ENCODE results near the gene CNTF. TPM values are rescaled to one million over a fixed set of nuclear protein-coding genes. Genes with fewer than 3 reads are reported as not detected.

The CNTF gene
- total RNA-seq, 4 donors from 2014 or later, result 1.2 to 2.4 (median 1.6) TPM

DNA sequence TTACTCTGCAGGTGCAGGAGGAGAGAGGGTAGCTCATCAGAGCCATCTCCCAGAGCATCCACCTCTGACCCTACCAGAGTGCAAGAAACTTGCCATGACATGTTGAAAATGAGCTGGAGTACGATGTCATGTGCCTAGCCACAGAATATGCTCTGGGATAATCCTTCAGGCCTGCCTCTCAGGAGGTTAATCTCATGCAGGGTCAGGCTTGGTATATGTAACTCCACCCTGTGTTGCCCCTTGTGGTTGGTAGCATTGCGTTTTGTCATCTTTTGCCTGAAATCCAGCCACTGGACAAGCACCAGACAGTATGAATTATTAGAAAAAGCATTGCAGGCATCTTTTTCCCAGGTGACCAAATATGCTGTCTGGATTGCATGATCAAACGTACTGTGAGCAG, 36.2 kb downstream of the CNTF start:
- no peak for ATAC-seq
- WGBS, 2 donors (ENCODE audit: low coverage in 1 of 2), result 51 to 60% methylated on average over 1 to 2 of the region's 3 CpGs
- H3K4me1 ChIP-seq, result peaks cover 0 to 5% (median 0%) of the 10 kb centered on the region in 3 donors
- H3K9me3 ChIP-seq, result no peaks in the 10 kb centered on the region
- H3K36me3 ChIP-seq, result no peaks in the 10 kb centered on the region
- no peak for TF ChIP-seq POLR2AphosphoS5 (IDR thresholded peaks at IDR 0.05)
- H3K4me3 ChIP-seq, result no peak overlapping the region
- no peak overlapping the region for H3K27ac ChIP-seq
- peaks cover 27% of the 10 kb centered on the region for H3K27me3 ChIP-seq

DNA sequence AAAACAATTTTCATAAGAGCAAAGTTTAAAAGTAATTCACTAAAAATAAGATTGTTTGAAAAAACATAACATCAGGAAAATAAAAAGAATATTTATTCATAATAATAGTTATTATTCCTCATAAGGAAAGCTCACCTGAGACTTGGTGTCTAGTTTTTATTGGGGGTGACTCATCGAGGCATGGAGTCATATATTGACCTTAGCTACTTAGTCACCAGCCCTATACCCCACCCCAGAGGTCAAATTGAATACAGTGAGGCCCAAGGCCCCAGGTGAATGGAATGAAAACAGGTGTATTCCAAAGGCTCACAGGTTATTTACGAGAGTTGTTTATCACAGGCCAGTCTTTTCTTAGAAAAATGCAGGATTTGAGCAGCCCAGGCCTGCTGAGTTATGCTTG, 36.9 kb downstream of the CNTF start:
- no peak for ATAC-seq
- H3K36me3 ChIP-seq, result no peaks in the 10 kb centered on the region
- peaks cover 0 to under 1% (median 0%) of the 10 kb centered on the region in 3 donors for H3K4me1 ChIP-seq
- peaks cover 34% of the 10 kb centered on the region for H3K27me3 ChIP-seq
- no peaks in the 10 kb centered on the region for H3K9me3 ChIP-seq
- H3K4me3 ChIP-seq, result no peak overlapping the region
- WGBS, 2 donors (ENCODE audit: low coverage in 1 of 2), result 42 to 66% methylated on average over 2 of the region's 2 CpGs
- TF ChIP-seq, protein P1, sequence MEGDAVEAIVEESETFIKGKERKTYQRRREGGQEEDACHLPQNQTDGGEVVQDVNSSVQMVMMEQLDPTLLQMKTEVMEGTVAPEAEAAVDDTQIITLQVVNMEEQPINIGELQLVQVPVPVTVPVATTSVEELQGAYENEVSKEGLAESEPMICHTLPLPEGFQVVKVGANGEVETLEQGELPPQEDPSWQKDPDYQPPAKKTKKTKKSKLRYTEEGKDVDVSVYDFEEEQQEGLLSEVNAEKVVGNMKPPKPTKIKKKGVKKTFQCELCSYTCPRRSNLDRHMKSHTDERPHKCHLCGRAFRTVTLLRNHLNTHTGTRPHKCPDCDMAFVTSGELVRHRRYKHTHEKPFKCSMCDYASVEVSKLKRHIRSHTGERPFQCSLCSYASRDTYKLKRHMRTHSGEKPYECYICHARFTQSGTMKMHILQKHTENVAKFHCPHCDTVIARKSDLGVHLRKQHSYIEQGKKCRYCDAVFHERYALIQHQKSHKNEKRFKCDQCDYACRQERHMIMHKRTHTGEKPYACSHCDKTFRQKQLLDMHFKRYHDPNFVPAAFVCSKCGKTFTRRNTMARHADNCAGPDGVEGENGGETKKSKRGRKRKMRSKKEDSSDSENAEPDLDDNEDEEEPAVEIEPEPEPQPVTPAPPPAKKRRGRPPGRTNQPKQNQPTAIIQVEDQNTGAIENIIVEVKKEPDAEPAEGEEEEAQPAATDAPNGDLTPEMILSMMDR (IDR thresholded peaks at IDR 0.05), result no peak
- TF ChIP-seq POLR2AphosphoS5 (IDR thresholded peaks at IDR 0.05) (no peak), EP300 (IDR thresholded peaks at IDR 0.05) (no peak), POLR2A (IDR thresholded peaks at IDR 0.05) (no peak)
- no peak overlapping the region for H3K27ac ChIP-seq

DNA sequence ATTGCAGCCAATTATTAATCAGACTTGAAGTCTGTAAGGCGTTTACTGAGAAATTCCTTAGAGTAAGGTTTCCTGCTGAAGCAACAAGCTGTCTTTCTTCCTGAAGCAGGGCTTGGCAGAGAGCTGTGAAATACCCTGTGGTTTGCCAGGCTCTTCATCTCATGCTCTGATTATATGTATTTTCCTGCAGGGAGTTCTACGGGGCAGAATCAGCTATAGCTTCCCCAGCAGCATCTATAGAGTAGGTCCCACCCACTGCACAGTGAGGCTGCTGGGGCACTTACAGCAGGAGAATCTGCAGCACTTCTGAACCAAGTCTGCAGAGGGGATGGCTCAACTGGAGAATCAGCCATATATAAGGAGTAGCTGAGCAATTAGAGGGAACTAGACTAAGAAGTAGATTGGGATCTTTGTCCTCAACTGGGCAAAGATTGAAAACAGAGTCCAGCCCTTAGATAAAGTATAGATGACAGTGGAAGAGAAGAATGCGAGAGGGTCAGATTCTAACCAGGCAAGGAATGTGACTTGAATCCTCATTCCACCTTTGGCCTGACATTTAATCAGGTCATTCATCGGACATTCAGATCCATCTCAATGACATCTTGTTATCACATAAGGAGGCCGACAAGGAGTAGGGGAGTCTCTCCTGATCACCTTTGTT, 37.6 kb downstream of the CNTF start:
- no peak overlapping the region for H3K4me3 ChIP-seq
- no peak for ATAC-seq
- H3K27me3 ChIP-seq, result peaks cover 40% of the 10 kb centered on the region
- no peaks in the 10 kb centered on the region for H3K36me3 ChIP-seq
- WGBS, 2 donors (ENCODE audit: low coverage in 1 of 2), result 48 to 56% methylated on average over 4 of the region's 5 CpGs
- H3K27ac ChIP-seq, result no peak overlapping the region
- H3K4me1 ChIP-seq, result no peaks in the 10 kb centered on the region
- no peak for TF ChIP-seq POLR2A (IDR thresholded peaks at IDR 0.05)
- TF ChIP-seq POLR2AphosphoS5 (IDR thresholded peaks at IDR 0.05), result no peak
- TF ChIP-seq, protein P1 (IDR thresholded peaks at IDR 0.05), result no peak
- no peak for TF ChIP-seq EP300 (IDR thresholded peaks at IDR 0.05)
- no peaks in the 10 kb centered on the region for H3K9me3 ChIP-seq

DNA sequence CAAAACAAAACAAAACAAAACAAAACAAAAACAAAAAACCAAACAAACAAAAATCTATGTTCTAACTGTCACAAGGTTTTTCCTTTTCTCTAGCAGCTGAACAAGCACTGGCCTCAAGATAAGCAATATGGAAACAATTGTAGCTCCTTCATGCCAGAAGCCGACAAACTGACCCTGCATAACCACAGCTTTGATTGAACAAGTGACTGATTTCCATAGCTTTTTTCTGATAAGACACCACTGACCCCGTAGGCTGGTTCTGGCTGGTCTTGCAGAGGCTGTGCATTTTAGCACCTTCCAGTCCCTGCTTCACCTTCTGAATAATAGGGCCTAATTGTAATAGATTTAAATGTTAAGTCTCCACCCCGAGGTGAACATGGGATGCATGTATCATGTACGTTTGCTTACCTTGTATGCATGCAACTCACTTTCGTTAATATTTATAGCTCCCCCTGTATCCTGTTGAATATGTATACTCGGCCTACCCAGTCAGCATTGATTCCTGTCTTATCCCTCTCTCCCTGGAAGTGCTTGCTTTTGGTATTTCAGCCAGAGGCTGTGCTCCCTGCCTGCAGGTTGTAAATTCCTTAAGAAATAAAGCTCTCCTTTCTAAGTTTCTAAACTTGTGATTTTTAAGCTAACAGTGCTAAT, 49.6 kb downstream of the CNTF start:
- TF ChIP-seq POLR2AphosphoS5 (IDR thresholded peaks at IDR 0.05) (no peak), POLR2A (IDR thresholded peaks at IDR 0.05) (no peak), EP300 (IDR thresholded peaks at IDR 0.05) (no peak)
- TF ChIP-seq, protein P1 (IDR thresholded peaks at IDR 0.05), result no peak
- H3K27me3 ChIP-seq, result peaks cover 17% of the 10 kb centered on the region
- H3K4me3 ChIP-seq, result no peak overlapping the region
- no peaks in the 10 kb centered on the region for H3K36me3 ChIP-seq
- no peak for ATAC-seq
- 57 to 72% methylated on average over 2 to 6 of the region's 6 CpGs for WGBS, 2 donors (ENCODE audit: low coverage in 1 of 2)
- no peaks in the 10 kb centered on the region for H3K9me3 ChIP-seq
- H3K27ac ChIP-seq, result no peak overlapping the region
- H3K4me1 ChIP-seq, result peaks cover 0 to 5% (median 0%) of the 10 kb centered on the region in 3 donors

DNA sequence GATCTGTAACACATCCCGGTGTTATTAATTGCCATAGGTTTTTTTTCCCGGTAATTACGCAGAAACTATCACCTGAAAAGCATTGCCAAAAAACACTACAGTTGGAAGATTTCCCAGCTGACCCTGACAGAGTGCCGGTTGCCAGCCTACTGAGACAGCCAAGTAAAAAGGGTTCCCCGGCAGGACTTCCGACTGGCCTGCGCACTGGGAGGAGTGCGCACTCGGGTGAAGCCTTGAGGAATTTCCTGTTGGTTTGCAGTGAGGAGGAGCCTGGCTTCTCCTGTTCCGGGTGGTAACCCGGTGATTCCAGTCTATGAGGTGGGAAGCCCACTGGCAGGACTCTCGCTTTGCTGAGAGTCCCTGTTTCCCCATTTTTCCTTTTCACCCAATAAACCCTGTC, 52.1 kb downstream of the CNTF start:
- 69 to 78% methylated on average over 7 to 11 of the region's 12 CpGs for WGBS, 2 donors (ENCODE audit: low coverage in 1 of 2)

More for the DNA sequence above, 52.1 kb downstream of the CNTF start:
- H3K36me3 ChIP-seq, result no peaks in the 10 kb centered on the region
- peaks cover 0 to 5% (median 0%) of the 10 kb centered on the region in 3 donors for H3K4me1 ChIP-seq
- TF ChIP-seq, protein P1 (IDR thresholded peaks at IDR 0.05), result no peak
- no peak for TF ChIP-seq EP300 (IDR thresholded peaks at IDR 0.05)
- peaks cover 24% of the 10 kb centered on the region for H3K27me3 ChIP-seq
- no peak overlapping the region for H3K27ac ChIP-seq
- no peaks in the 10 kb centered on the region for H3K9me3 ChIP-seq
- no peak overlapping the region for H3K4me3 ChIP-seq
- no peak for ATAC-seq

Other genes starting within 250 kb of the CNTF start
- not detected for gene OR5B3, start 215.8 kb upstream of the CNTF start, total RNA-seq
- not detected for gene OR5B2, start 194.5 kb upstream of the CNTF start, total RNA-seq
- not detected for gene OR5B12, start 180.4 kb upstream of the CNTF start, total RNA-seq
- not detected for gene OR5B21, start 114.6 kb upstream of the CNTF start, total RNA-seq
- 1 to 10 TPM; 4.7 to 5.4 (median 5.3) TPM for gene LPXN, start 46.8 kb upstream of the CNTF start, total RNA-seq
- gene ZFP91, start 43.6 kb upstream of the CNTF start, total RNA-seq, result 10 to 100 TPM; 64.9 to 94.8 (median 89.7) TPM
- gene GLYAT, start 109.3 kb downstream of the CNTF start, total RNA-seq, result 1 to 10 TPM in 1 of 4 donors, under 1 TPM in 1, not detected in 2; 0.67 to 1.1 TPM
- 1 to 10 TPM in 1 of 4 donors, not detected in 3; 3.6 TPM for gene GLYATL2, start 222.0 kb downstream of the CNTF start, total RNA-seq

All from gastroesophageal sphincter (tissue), 4 donors.